MM.1S (cell line): ENCODE data around the gene HYAL2.

Experiments used
- CTCF ChIP-seq: fragments of 300-600 bp; sonication (generic); IDR thresholded peaks from 2 replicates; pipeline ENCODE4 v1.5.1; 2016; ENCODE audit warnings: antibody characterized with exemption, low read length, mixed read lengths
- EZH2 ChIP-seq: fragments of 300-600 bp; sonication (generic); optimal IDR thresholded peaks from 2 replicates; pipeline ENCODE3; 2017; ENCODE audit warnings: low read depth, mild to moderate bottlenecking, antibody characterized with exemption, low read length, mixed read lengths

DNA sequence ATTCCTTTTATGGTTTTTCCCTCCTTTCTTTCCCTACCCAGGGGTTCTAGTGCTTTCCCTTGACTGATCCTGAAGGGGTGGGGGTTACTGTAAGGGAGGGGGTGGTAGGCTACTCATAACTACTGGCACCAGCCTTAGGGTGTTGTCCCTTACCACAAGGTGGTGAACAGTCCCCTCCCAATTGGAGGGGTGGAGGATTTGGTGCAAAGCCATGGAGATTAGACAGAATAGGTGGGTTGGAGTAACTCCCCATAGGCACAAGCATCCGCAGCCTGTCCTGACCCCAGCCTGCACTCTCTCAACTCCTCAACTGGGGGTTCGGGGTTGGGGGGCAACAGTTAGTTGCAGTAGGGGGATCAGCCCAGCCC lies 2.6 kb upstream of the HYAL2 start:
- TF ChIP-seq CTCF (no peak), EZH2 (no peak)
